GM21515 (cell line): ENCODE measurements around the gene IKZF1.
"Not testable (repeated sequence)": the region's sequence is repeated elsewhere in the genome, so short reads cannot be mapped to it uniquely, and the experiment has no call there.

Experiments
- ATAC-seq: cut with Tn5 transposase; IDR thresholded peaks from one replicate; pipeline ENCODE4 v1.9.1; 2021; ENCODE audit not compliant: unreplicated experiment

The IKZF1 gene

GRCh38 chr7:50332241-50333165 is 28.0 kb downstream of the IKZF1 start:
- ATAC-seq = no peak

- no peak for ATAC-seq
These were observed 28.7 kb downstream of the IKZF1 start for GRCh38 chr7:50333221-50333651.

- ATAC-seq = no peak
These were observed 30.0 kb downstream of the IKZF1 start for GRCh38 chr7:50334341-50334994.

GRCh38 chr7:50335230-50335794 is 30.8 kb downstream of the IKZF1 start:
- ATAC-seq = no peak

DNA sequence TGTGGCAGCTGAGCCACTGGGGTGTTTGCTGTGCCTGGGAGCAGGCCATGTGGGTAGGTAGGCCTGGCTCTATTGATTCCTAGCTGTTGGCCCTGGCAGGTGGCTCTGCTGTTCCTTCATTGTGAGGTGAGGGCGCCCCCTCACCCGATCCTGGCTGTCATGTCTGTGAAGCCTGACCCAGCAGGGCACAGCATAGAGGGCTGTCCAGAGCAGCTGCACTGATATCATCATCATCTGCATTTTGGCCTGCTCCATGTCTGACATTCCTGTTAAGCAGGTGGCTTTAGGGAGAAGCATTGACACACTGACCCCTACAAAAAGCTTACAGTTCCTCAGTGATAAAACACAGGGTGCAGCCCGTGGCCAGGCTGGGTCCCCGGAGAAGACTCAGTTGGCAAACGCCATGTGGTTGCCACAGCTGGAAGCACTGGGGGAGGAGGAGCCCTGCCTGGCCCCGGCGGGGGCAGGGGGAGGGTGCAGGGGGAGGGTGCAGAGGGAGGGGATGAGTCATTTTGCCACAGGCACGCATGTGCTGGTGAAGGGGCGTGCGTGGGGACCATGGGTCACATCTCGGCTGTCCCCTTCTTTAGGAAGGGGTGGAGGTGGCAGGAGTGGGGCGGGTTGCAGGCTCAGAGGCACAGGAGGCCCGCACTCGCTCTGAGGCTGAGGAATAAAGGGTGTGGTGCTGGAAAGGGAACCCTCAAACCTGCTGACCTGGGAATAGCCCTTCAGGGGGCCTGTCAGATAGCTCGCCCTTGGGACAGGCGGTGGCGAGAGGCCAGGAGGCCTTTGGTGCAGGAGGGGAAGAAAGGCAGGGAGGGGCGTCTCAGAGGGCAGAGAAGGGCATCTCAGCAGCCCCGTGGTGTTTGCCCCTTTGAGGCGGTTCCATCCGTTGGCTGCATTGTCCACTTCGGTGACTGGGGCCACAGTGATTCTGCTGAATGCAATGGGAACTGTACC is 31.6 kb downstream of the IKZF1 start:
- no peak for ATAC-seq

DNA sequence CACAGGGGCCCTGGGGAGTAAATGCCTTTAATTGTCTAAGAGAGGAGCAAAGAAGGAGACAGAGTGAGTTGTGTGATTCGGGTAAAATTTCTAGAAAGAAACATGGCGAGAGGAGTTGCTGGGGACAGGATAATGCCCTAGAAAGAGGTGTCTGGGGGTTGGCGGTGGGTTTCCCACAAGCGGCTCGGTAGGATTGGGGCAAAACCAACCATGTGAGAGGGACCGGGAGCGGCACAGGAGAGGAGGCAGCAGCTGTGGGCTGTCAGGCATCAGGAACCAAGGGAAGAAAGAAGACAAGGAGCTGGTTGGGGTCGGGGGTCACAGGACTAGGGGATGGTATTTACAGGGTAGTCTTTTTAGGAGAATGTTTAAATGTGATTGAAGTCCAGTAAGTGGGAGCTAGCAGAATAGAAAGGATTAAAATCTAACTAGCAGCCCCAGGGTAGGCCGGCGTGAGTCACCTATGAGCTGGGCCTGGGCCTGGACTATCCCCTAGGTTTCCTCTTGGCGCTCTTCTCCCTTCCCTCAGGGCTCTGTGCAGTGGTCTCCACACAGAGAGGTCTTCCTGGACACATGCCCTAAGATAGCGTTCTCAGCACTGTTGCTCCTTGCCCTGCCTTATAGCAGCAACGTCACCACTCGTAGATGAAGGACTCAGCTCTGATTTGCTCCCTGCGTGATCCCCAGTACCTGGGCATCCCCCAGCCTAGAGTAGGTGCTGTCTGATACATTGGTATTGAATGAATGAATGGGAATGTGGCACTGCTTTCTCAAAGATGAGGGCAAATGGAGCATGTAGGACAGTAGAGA is 32.6 kb downstream of the IKZF1 start:
- ATAC-seq = no peak

DNA sequence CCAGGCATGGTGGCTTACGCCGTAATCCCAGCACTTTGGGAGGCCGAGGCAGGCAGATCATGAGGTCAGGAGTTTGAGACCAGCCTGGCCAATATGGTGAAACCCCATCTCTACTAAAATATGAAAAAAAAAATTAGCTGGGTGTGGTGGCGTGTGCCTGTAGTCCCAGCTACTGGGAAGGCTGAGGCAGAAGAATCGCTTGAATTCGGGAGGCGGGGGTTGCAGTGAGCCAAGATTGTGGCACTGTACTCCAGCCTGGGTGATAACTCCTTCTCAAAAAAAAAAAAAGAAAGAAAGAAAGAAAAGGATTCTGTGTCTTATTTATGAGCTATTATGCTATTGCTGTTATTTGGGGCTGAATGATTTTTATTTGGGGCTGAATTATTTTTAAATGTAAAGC is 35.0 kb downstream of the IKZF1 start:
- ATAC-seq = not testable (repeated sequence)

- no peak for ATAC-seq
These were observed 35.5 kb downstream of the IKZF1 start for GRCh38 chr7:50339990-50340500.

- ATAC-seq = no peak
These were observed 37.2 kb downstream of the IKZF1 start for GRCh38 chr7:50341724-50342123.

DNA sequence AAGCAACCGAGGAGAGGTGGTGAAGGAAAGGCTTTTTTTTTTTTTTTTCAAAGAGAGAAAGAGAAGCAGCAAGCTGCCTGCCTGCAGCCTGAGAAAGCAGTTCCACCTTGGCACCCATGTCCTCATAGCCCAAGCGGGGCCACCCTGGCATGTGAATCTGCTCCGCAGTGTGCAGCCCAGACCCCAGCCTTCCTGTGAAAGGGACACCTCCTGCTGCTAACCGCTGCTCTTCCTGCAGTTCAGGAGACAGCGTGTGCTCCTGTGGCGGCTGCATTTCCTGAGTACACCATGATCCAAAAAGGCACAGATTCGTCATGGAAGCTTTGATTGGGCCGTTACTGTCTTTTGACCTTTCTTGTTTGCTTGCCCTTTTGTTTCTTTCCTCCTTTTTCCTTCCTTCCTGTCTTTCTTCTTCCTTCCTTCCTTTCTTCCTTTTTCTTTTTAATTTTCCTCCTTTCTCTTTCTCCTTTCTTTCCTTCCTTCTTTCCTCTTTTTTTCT is 38.1 kb downstream of the IKZF1 start:
- ATAC-seq = no peak

DNA sequence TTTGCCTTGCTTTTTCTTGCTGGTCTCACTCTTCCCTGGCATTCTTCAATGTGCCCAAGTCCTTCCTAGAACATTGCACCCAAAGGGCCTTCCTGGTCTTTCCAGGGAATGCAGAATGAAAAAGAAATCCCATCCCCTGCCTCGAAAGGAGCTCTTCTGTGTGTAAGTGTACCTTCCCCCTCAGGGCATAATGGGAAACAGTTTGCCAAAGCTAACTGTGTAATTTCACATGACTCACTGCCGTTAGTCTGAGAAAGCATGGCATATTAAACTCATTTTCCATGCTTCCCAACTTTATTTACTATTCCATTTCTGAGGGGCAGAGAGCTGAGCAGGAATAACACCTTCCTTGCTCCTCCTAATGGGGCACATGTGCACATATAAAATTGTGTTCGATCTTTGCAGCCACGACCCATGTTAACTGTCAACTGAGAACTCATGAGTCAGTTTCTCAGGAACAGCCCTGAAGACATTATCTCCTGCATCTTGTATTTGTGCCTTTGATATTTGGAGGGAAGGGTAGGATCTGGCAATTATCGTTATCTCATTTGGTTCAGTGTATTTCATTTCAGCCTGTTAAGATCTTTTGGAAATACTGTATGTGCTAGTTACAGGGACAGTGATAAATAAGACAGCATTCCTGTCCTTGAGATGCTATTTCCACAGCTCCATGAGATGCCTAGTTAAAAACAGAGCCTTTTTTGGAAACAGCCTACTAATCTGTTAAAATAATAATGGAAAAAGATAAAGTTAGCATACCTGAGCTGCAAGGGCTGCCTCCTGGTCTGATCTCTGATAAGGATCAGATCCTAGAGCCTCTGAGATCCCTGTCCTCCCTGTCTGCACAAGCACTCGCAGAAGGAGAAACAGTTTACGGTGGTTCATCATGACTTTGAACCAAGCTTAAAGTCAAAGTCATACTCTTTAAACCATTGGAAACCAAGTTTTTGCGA is 42.3 kb downstream of the IKZF1 start:
- no peak for ATAC-seq

DNA sequence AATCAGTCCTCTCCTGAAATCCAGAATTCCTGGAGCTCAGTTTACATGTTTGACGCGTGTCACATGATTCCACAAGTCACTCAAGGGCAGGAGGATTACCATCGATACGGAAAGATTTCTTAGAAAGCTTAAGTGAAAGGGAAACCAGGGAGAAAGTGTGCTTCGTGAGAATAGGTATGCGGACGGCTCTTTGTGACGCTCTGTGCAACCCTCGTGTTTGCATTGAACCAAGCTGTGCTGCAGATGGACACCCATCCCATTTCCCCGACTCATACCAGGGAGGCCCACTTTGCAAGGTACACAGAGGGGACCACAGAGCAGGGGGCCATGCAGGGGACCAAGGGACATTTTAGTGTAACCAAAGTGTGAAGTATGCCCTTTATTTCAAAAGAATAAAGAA is 43.2 kb downstream of the IKZF1 start:
- no peak for ATAC-seq

GRCh38 chr7:50348469-50349162 is 44.1 kb downstream of the IKZF1 start:
- ATAC-seq = no peak

DNA sequence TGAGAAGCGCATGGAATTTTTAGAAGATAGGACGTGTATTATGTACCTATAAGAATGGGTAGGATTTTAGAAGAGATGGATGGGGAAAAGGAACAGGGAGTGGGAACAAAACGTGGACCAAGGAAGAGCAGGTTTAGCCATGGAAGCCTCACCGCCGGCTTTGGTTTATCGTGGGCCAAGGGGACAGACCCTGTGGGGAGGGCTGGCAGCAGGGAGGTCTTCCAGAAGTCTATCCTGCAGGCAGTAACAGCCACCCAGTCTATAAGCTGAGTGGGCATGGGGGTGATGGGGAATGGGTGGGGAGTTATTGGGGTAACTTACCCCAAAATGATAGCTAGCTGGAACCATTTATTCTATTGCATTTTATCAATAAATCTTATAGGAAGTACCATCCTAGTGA is 44.9 kb downstream of the IKZF1 start:
- ATAC-seq = no peak

GRCh38 chr7:50349963-50350944 is 45.7 kb downstream of the IKZF1 start:
- ATAC-seq = peak; percentile 74

DNA sequence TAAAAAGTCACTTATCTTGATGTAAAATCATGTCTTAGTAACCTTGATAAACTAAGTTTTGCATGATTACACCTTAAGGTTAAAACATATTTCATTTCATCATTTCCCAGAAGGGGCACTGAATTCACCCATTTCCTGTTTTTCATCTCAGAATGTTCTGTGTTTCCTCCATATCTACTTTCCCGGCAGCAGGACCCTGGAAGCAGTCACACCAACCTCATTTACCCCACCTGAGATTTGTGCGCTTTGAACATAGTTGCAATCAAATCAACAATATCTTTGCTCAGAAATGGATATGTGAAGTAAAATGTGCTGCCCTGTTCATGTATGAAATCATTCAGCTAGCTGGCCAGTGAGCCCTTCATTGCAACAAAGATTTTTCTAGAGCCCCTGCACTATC is 46.8 kb downstream of the IKZF1 start:
- ATAC-seq = no peak

GRCh38 chr7:50352282-50352681 is 47.8 kb downstream of the IKZF1 start:
- peak; percentile 85 for ATAC-seq
